ENCODE measurements around the gene RPS6KA6.
"Not testable (repeated sequence)": the region's sequence is repeated elsewhere in the genome, so short reads cannot be mapped to it uniquely, and the experiment has no call there.

RPS6KA6 gene

DNA sequence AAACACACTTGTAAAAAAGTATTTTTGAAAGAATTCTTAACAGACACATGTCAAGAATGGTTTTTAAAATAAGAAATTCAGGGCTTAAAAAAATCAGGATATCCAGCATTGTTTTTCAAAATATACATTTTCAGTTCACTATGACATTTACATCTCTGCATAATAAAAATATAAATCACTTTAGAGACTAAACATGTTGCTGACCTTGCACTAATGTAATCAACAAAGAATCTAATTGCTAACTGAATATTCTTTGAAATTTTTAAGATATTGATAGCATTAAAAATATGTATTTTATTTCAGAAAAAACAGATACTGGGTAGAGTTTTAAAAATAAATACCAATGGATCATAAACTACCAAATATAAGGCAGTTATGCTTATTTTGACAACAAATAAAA is 26.4 kb downstream of the RPS6KA6 start:
- TF ChIP-seq POLR2A (IDR thresholded peaks at IDR 0.05; ENCODE audit: low read depth, low read length), result no peak
- no peak for TF ChIP-seq TAF1 (IDR thresholded peaks at IDR 0.05; ENCODE audit: borderline replicate concordance, low read depth, low read length)
- TF ChIP-seq POLR2AphosphoS5 (IDR thresholded peaks at IDR 0.05; ENCODE audit: low read depth, low read length), result no peak
- FAIRE-seq, result no peak
- no peak for DNase-seq (ENCODE audit: insufficient read length)

DNA sequence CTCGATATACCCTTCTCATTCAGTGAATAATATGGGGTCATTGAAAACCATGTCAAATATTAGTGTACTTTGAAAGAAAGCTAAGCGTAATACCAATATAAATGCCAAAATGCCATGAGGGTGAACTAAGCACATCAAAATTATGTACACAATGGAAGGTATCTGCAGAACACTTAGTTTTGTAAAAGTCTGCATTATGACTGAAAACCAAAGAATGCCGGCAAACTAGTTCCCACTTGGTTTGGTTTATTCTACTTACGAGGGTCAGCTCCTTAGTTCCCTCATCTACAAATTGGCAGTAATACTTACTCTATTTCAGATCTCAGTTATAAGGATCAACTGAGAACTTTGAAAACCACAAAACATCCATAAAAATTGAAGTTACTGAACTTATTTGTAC is 27.3 kb downstream of the RPS6KA6 start:
- TF ChIP-seq TAF1 (IDR thresholded peaks at IDR 0.05; ENCODE audit: borderline replicate concordance, low read depth, low read length) (no peak), POLR2A (IDR thresholded peaks at IDR 0.05; ENCODE audit: low read depth, low read length) (no peak), POLR2AphosphoS5 (IDR thresholded peaks at IDR 0.05; ENCODE audit: low read depth, low read length) (no peak)
- FAIRE-seq, result no peak
- no peak for DNase-seq (ENCODE audit: insufficient read length)

DNA sequence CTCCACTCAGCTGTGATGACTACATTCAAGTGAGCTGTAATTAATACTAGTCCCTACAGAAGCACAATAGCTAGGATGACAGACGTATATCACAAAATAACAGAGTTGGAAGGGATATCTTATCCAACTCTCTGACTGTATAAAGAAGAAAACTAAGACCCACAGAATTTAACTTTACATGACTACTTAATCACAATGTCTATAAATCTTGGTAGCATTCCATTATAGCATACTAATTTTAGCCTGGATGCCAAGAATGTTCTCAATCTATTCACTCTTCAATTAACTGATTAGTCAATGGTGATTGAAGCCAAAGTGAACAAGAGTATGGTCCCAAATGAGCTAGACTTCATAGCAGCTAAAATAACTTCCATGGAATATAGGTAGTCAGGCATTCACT is 31.2 kb downstream of the RPS6KA6 start:
- no peak for FAIRE-seq
- no peak for DNase-seq (ENCODE audit: insufficient read length)
- no peak for TF ChIP-seq POLR2AphosphoS5 (IDR thresholded peaks at IDR 0.05; ENCODE audit: low read depth, low read length)
- no peak for TF ChIP-seq TAF1 (IDR thresholded peaks at IDR 0.05; ENCODE audit: borderline replicate concordance, low read depth, low read length)

DNA sequence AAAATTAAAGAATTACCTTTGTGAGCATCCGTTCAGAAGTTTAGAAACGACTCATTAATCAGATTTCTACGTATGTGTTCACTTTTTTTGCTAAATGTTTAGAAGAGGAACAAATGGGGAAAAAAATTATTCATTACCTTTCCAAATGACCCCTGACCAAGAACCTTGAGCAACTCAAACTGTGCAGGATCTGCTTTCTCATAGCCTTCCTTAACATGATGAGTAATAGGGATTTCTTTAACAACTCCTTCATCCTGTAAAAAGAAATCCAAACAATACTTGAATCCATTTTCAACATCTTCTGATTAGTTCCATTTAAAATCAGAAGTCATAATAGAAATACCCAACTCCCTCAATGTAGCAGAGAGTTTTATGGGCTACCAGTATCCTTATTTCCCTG is 32.1 kb downstream of the RPS6KA6 start:
- FAIRE-seq, result no peak
- no peak for DNase-seq (ENCODE audit: insufficient read length)
- TF ChIP-seq POLR2AphosphoS5 (IDR thresholded peaks at IDR 0.05; ENCODE audit: low read depth, low read length) (no peak), POLR2A (IDR thresholded peaks at IDR 0.05; ENCODE audit: low read depth, low read length) (no peak), TAF1 (IDR thresholded peaks at IDR 0.05; ENCODE audit: borderline replicate concordance, low read depth, low read length) (no peak)

DNA sequence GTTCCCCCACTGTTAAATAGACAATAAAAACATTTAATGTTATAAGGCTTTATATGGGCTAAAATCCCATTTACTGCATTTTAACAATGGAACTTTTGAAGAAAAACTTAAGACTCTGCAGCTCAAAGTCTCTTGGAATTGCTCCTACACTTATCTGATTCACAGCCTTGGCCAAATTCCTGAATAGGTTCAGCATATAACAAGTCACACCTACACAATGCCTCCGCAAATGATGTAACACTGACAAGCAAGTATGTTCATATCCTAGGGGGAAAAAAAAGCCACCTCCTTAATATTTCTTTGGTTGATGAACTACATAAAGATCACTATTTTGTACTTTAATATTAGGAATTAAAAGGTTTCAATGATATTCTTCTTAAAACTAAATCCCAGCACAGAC is 34.5 kb downstream of the RPS6KA6 start:
- DNase-seq (ENCODE audit: insufficient read length) (no peak), FAIRE-seq (no peak)
- no peak for TF ChIP-seq POLR2AphosphoS5 (IDR thresholded peaks at IDR 0.05; ENCODE audit: low read depth, low read length)
- no peak for TF ChIP-seq TAF1 (IDR thresholded peaks at IDR 0.05; ENCODE audit: borderline replicate concordance, low read depth, low read length)
- TF ChIP-seq POLR2A (IDR thresholded peaks at IDR 0.05; ENCODE audit: low read depth, low read length), result no peak

DNA sequence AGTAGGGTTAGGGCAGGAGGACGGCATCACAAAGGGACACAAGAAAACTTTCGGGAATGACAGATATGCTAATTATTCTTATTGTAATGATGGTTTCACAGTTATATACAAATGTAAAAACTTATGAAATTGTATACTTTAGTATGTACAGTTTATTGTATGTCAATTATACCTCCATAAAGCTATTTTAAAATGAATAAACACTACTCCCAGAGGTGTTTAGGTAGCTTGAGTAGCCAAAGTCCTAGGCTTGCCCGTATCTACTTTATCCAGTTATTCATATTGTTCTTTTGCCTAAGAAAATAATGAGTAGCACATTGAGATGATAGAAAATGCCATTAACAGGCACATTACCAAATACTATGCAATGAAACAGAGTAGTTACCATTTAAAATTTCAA is 43.0 kb downstream of the RPS6KA6 start:
- TF ChIP-seq POLR2A (IDR thresholded peaks at IDR 0.05; ENCODE audit: low read depth, low read length) (no peak), POLR2AphosphoS5 (IDR thresholded peaks at IDR 0.05; ENCODE audit: low read depth, low read length) (no peak), TAF1 (IDR thresholded peaks at IDR 0.05; ENCODE audit: borderline replicate concordance, low read depth, low read length) (no peak)
- FAIRE-seq (no peak), DNase-seq (ENCODE audit: insufficient read length) (no peak)

DNA sequence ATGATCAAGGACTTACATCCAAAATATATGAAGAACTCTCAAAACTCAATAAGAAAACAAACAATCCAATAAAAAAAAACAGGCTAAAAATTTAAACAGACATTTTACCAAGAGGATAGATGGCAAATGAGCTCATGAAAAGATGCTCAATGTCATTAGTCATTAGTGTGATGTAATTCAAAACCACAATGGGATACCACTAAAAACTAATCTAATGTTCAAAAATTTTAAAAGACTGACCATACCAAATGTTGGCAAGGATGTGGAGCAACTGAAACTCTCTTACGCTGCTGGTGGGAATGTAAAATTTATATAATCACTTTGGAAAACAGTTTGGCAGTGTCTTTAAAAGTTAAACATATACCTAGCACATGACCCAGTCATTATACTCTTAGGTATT is 43.7 kb downstream of the RPS6KA6 start:
- DNase-seq (ENCODE audit: insufficient read length), result no peak
- no peak for FAIRE-seq
- TF ChIP-seq POLR2A (IDR thresholded peaks at IDR 0.05; ENCODE audit: low read depth, low read length) (no peak), TAF1 (IDR thresholded peaks at IDR 0.05; ENCODE audit: borderline replicate concordance, low read depth, low read length) (no peak), POLR2AphosphoS5 (IDR thresholded peaks at IDR 0.05; ENCODE audit: low read depth, low read length) (no peak)

DNA sequence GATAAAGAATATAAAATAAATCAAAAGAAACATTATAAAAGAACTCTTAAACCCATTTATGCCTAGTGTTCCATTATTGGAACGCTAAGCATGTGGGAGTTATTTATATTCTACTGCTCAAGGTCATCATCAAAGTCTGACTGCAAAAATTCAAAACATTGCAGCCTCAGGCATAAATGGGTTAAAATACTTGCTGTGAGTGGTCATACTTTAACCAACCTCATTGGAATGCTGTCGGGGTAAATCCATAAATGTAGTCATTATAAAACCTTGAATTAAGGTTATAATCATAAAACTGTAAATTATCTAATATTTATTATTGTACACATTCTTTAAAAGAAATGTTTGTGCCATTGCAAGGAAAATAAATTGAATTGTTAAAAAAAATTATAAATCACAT is 55.0 kb downstream of the RPS6KA6 start:
- no peak for TF ChIP-seq POLR2A (IDR thresholded peaks at IDR 0.05; ENCODE audit: low read depth, low read length)
- no peak for TF ChIP-seq POLR2AphosphoS5 (IDR thresholded peaks at IDR 0.05; ENCODE audit: low read depth, low read length)
- TF ChIP-seq TAF1 (IDR thresholded peaks at IDR 0.05; ENCODE audit: borderline replicate concordance, low read depth, low read length), result no peak
- no peak for FAIRE-seq
- no peak for DNase-seq (ENCODE audit: insufficient read length)

DNA sequence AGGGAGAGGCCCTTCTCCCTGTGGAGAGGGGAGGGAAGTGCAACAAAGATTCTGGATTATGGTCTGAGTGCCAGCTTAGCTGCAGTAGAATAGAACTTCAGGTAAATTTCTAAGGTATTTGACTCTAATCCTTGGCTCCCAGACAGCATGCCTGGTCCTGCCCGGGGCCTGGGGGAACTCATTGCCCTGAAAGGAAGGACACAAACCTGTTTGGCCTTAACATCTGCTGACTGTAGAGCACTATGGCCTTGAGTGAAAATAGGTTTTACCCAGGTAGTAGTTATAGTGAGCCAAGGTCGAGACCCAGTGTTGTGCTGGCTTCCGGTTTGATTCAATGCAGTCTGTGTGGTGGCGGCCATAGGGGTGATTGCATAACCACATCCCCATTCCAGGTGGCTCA is 64.4 kb downstream of the RPS6KA6 start:
- FAIRE-seq (no peak), DNase-seq (ENCODE audit: insufficient read length) (no peak)
- TF ChIP-seq TAF1 (IDR thresholded peaks at IDR 0.05; ENCODE audit: borderline replicate concordance, low read depth, low read length), result no peak
- TF ChIP-seq POLR2AphosphoS5 (IDR thresholded peaks at IDR 0.05; ENCODE audit: low read depth, low read length), result no peak
- no peak for TF ChIP-seq POLR2A (IDR thresholded peaks at IDR 0.05; ENCODE audit: low read depth, low read length)

DNA sequence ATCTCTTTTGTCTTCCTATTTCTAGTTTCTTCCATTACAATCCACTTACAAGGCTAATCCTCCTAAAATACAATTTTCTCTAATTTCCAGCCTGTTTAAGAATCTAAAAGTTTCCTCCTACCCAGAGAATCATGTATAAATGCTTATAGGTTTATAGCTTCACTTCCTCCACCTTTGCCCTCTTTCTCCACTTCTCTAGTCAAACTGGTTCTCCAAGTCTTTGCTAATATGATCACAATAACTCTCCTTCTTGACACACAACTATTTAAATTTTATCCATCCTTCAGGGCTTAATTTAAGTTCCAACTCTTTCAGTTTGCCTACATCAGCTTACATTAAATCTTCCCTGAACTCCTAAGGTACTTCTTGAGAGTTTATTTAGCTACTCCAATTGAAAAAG is 69.2 kb downstream of the RPS6KA6 start:
- DNase-seq (ENCODE audit: insufficient read length), result no peak
- FAIRE-seq, result no peak
- no peak for TF ChIP-seq POLR2A (IDR thresholded peaks at IDR 0.05; ENCODE audit: low read depth, low read length)
- no peak for TF ChIP-seq POLR2AphosphoS5 (IDR thresholded peaks at IDR 0.05; ENCODE audit: low read depth, low read length)
- TF ChIP-seq TAF1 (IDR thresholded peaks at IDR 0.05; ENCODE audit: borderline replicate concordance, low read depth, low read length), result no peak

DNA sequence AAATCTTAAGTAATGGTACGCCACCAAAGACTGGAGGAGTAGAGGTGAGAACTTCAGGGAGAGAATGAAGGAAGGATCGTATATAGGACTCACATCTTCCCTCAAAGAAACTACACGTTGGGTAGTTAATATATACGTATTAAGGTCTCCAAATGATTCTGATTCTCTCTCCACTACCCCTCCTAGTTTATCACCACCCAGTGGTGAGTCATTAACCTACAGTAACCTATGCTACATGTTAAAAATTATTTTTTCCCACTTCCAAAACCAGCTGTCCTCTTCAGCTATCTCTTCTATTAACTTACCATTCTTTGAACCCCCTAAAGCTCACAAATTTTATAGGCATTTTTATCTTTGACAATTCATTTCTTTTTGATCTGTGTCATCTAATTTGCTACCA is 69.7 kb downstream of the RPS6KA6 start:
- no peak for TF ChIP-seq POLR2A (IDR thresholded peaks at IDR 0.05; ENCODE audit: low read depth, low read length)
- DNase-seq (ENCODE audit: insufficient read length) (no peak), FAIRE-seq (no peak)

DNA sequence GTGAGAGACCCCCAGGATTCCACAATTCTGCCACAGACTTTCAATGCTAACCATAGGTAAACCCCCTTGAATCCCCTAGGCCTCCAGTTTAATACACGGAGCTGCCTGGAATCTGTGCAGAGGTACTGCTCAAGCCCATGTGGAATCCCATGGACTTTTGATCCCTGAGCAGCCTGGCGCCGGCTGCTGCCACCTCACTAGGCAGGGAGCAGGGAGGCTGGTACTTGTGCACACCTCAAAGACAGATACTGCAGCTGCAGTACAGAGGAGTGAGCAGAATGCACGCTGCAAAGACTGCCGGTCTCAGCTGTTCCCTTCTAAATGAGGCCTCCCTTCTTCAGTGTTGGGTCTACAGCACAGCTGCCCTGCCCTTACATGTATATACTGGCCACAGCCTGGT is 79.4 kb downstream of the RPS6KA6 start:
- DNase-seq (ENCODE audit: insufficient read length) (no peak), FAIRE-seq (no peak)
- TF ChIP-seq POLR2A (IDR thresholded peaks at IDR 0.05; ENCODE audit: low read depth, low read length), result no peak
- no peak for TF ChIP-seq TAF1 (IDR thresholded peaks at IDR 0.05; ENCODE audit: borderline replicate concordance, low read depth, low read length)
- no peak for TF ChIP-seq POLR2AphosphoS5 (IDR thresholded peaks at IDR 0.05; ENCODE audit: low read depth, low read length)

DNA sequence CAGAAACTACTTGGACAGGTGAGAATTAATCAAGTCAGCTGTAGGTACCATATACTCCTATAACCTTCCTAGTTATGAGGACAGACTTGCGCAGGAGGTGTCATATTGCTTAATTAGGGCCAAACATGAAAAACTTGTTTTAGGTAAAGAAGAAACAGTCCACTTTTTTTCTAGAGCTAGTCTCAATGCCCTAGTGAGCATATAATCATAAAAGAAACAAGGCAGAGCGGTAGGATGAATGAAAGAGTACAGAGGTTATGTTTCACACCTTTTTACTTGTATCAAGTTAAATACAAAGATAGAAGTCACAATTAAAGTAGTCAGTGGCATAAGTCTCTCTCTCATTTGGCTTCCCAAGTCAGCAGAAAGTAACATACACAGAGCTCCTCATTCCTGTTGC is 88.9 kb downstream of the RPS6KA6 start:
- no peak for FAIRE-seq
- DNase-seq (ENCODE audit: insufficient read length), result no peak
- no peak for TF ChIP-seq TAF1 (IDR thresholded peaks at IDR 0.05; ENCODE audit: borderline replicate concordance, low read depth, low read length)
- TF ChIP-seq POLR2AphosphoS5 (IDR thresholded peaks at IDR 0.05; ENCODE audit: low read depth, low read length), result no peak
- TF ChIP-seq POLR2A (IDR thresholded peaks at IDR 0.05; ENCODE audit: low read depth, low read length), result no peak

DNA sequence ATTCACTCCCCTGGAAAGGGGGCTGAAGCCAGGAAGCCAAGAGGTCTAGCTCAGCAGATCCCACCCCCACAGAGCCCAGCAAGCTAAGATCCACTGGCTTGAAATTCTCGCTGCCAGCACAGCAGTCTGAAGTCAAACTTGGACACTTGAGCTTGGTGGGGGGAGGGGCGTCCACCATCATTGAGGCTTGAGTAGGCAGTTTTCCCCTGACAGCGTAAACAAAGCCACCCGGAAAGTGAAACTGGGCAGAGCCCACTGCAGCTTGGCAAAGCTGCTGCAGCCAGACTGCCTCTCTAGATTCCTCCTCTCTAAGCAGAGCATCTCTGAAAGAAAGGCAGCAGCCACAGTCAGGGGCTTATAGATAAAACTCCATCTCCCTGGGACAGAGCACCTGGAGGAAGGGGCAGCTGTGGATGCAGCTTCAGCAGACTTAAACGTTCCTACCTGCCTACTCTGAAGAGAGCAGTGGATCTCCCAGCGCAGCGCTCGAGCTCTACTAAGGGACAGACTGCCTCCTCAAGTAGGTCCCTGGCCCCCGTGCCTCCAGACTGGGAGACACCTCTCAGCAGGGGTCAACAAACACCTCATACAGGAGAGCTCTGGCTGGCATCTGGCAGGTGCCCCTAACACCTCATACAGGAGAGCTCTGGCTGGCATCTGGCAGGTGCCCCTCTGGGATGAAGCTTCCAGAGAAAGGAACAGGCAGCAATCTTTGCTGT is 108.4 kb downstream of the RPS6KA6 start:
- FAIRE-seq; DNase-seq (ENCODE audit: insufficient read length): not testable (repeated sequence)

Measured in GM12892 (cell line).